ENCODE measurements around the gene SLC37A1.

Gene SLC37A1

DNA sequence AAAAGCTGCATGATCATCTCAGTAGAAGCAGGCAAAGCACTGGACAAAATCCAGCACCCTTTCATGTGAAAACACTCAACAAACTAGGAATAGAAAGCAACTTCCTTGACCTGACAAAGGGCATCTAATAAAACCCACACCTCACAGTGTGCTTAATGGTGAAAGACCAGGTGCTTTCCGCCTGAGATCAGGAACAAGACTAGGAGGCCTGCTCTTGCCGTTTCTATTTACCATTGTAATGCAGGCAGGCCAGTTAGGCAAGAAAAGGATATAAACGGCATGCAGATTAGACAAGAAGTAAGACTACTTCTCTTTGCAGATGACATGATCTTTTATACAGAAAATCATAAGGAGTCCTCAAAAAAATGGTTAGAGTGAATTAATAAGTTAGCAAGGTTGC is 37.2 kb downstream of the SLC37A1 start:
- no peak overlapping the region for H3K4me3 ChIP-seq (ENCODE audit: low read depth, low read length)
- no peak for TF ChIP-seq CTCF (IDR thresholded peaks at IDR 0.05; ENCODE audit: low read depth, low read length)

- H3K4me3 ChIP-seq (ENCODE audit: low read depth, low read length) = no peak overlapping the region
- TF ChIP-seq CTCF (IDR thresholded peaks at IDR 0.05; ENCODE audit: low read depth, low read length) = no peak
Measured at GRCh38 chr21:42552407-42553336, 39.0 kb downstream of the SLC37A1 start.

DNA sequence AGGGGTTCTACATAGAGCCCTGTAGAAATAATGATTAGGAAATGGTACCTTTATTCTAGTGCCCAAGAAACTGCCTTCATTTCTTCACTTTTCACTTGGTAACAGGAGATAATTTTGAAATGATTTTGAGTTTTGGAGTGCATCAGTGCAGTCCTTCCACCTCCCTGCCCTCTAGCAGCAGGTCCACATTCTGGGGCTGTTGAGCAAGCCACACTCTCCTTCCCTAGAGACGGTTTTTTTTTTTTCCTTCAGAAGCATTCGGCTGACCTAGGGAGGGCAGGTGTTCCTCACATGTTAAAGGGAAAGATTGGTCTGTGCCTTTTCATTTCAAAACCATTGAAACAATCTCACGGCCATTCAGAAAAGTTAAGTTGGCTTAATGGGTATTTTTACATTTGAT is 39.8 kb downstream of the SLC37A1 start:
- H3K4me3 ChIP-seq (ENCODE audit: low read depth, low read length) = no peak overlapping the region
- TF ChIP-seq CTCF (IDR thresholded peaks at IDR 0.05; ENCODE audit: low read depth, low read length) = no peak

DNA sequence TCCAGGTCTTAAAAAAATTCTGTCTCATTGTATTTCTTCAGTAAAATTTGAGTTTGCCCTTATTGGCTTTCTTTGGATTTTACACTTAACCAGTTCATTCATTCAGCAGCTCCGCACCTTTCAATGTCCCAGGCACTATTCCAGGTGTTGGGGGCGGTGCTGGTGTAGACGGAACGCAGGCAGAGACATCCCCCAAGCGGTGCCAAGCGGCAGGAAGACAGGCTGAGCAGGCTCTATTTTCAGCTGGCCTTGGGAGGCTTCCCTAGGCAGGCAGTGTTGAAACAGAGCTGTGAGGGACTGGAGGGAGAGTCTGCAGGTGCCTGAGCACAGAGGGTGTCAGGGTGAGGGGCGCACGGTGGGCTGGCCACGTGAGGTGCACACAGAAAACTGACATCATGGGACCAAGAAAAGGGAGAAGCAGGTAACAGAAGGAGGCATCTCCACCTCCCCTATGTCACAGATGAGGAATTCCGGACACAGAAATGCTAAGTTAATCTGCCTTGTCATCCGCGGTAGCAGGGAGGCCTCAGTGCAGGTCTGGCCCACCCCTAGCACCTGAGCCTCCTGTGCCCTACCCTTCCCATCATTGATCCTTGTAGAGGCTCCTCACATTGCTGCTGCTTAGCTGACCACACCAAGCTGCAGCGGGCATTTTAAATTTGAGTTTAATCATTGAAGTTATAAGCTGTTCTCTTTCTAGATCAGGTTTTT is 40.8 kb downstream of the SLC37A1 start:
- no peak overlapping the region for H3K4me3 ChIP-seq (ENCODE audit: low read depth, low read length)
- no peak for TF ChIP-seq CTCF (IDR thresholded peaks at IDR 0.05; ENCODE audit: low read depth, low read length)

- no peak overlapping the region for H3K4me3 ChIP-seq (ENCODE audit: low read depth, low read length)
- no peak for TF ChIP-seq CTCF (IDR thresholded peaks at IDR 0.05; ENCODE audit: low read depth, low read length)
Measured at GRCh38 chr21:42555756-42556438, 42.2 kb downstream of the SLC37A1 start.

DNA sequence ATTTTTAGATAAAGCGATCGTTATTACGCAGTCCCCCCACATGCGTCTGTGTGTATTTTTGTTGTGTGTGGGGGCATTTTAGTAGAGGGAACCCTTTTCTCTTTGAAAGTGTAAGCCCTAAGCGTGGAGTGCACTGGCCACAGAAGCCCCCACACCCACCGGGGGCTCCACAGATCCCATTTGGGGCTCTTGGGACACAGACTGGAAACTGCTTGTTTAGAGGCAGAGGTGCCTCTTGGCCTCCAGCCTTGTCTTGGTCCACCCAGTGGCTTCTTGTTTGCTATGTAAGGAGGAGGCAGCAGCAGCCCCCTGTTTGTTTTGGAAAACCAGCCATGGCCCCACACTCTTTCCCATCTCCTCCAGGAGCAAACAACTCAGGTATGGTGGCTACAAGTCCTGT is 42.8 kb downstream of the SLC37A1 start:
- no peak for TF ChIP-seq CTCF (IDR thresholded peaks at IDR 0.05; ENCODE audit: low read depth, low read length)
- H3K4me3 ChIP-seq (ENCODE audit: low read depth, low read length) = no peak overlapping the region
